Measurements from ENCODE around the gene DMRTA2.

DNA sequence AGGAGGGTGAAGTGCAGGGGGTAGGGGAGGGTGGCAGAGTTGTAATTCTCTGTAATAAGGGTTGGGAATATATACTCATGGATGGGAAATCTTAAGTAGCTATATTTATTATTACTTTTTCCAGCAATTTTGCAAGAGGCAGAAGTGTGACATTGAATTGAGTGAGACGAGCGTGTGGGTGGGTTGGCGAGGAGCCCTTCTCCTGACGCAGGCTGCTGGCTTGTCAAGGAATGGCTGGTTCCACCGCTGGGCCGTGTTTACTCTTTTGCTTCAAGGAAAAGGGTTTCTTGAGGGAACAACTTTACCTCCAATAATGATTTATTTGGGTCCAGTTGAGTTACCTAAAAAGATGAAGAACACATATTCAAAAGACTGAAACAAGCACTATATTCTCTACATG lies 17.9 kb upstream of the DMRTA2 start:
- no peak for TF ChIP-seq POLR2A (IDR thresholded peaks at IDR 0.05)
- TF ChIP-seq, protein P1, sequence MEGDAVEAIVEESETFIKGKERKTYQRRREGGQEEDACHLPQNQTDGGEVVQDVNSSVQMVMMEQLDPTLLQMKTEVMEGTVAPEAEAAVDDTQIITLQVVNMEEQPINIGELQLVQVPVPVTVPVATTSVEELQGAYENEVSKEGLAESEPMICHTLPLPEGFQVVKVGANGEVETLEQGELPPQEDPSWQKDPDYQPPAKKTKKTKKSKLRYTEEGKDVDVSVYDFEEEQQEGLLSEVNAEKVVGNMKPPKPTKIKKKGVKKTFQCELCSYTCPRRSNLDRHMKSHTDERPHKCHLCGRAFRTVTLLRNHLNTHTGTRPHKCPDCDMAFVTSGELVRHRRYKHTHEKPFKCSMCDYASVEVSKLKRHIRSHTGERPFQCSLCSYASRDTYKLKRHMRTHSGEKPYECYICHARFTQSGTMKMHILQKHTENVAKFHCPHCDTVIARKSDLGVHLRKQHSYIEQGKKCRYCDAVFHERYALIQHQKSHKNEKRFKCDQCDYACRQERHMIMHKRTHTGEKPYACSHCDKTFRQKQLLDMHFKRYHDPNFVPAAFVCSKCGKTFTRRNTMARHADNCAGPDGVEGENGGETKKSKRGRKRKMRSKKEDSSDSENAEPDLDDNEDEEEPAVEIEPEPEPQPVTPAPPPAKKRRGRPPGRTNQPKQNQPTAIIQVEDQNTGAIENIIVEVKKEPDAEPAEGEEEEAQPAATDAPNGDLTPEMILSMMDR (IDR thresholded peaks at IDR 0.05) = no peak
- no peak for TF ChIP-seq POLR2AphosphoS5 (IDR thresholded peaks at IDR 0.05)
- TF ChIP-seq EP300 (IDR thresholded peaks at IDR 0.05) = no peak
